NCI-H510A (cell line): ENCODE data around the gene SERPINB12.

Experiments used
- DNase-seq: peaks from one replicate; lab custom pipeline; 2025; lab: John Stamatoyannopoulos, UW

Gene SERPINB12

GRCh38 chr18:63550068-63550467 lies 7.9 kb downstream of the SERPINB12 start:
- DNase-seq: no peak

DNA sequence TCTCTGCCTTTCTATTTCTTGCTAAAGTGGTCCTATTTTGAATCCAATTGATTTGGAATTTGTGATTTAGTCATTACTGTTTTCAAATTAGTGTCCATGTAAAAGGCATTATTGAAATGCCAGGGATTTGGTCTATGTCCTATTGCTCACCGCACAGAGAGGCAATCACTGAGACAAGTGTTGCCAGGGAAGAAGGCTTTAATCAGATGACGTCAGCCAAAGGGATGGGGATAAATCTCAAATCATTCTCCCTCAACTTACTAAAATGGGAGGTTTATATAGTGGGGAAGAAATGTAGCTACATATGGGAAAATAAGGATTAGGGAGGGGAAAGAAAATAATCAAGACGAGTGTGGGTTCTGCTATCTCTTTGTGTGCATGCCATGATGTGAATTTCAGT lies 9.6 kb downstream of the SERPINB12 start:
- no peak for DNase-seq

DNA sequence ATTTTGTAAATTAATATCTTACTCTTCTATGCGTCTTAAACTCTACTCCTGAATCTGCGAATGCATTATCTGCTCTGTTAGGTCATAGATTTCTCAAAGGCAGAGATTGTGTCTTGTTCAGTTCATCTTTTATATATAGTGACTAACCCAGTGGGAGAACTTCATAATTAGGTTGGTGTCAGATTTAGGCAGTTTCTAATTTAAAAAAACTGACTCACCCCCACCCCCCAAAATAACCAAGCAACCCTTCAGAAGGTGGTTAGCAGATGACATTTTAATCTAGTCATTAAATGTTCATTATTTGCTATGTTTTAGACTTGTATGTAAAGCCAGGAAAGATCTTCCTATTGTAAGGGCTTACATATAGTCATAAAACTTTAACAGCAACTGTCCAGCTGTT lies 10.4 kb downstream of the SERPINB12 start:
- no peak for DNase-seq

DNA sequence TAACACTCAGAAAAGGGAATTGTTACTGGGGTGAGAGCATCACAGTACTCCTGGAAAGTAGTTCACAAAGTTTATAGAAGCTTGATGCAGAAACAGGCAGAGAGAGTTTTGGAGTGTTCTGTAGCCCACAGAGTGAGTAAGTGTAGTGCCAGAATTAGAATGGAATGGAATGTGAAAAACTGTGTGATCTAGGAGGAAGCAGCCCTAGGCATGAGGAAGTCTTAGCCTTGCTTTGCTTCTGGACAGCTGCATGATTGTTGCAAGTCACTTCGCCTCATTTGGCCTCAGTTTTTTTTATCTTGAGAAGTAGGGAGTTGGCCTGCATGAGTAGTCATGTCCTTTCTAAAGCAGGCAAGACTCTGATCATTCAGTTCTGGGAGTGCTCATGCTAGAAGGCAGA lies 10.9 kb downstream of the SERPINB12 start:
- no peak for DNase-seq

DNA sequence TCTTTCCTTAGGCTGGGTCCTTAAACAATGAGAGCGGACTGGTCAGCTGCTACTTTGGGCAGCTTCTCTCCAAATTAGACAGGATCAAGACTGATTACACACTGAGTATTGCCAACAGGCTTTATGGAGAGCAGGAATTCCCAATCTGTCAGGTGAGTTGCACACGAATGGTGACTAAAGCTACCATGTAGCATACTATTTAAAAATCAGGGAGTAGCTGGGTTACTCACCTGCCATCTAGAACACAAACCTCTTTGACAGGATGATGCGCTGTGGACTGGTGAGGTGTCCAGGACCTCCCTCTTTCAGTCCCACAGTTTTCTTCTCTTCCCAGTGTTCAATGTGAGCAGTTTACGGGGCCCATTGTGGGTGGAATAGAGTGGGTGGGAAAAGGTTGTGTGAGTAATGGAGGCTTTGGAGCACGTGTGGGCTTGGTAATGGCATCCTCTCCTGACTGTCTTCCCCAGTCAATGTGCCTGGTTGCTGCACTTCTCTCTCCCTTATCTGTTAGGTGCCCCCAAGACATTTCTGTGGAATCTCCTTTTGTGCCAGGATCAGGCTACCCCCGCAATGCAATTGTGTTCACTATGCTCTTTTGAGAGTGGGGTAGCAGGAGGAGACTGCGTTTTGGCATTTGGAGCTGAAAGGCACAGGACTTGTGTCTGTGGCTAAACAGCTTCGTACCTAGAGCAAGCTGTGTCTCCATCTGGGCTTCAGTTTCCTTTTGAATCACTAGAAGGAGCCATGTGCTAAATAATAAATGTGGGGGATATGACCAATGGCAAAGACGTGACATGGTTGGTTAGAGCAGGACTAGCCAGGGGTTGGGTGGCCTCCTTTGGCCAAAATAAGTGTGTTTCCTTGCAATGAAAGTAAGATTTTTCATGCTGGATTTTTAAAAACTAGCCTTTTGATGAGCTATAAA lies 17.7 kb downstream of the SERPINB12 start:
- no peak for DNase-seq

GRCh38 chr18:63562284-63562683 lies 20.1 kb downstream of the SERPINB12 start:
- DNase-seq: no peak

- DNase-seq: no peak
Measured at GRCh38 chr18:63564021-63564420, 21.9 kb downstream of the SERPINB12 start.

DNA sequence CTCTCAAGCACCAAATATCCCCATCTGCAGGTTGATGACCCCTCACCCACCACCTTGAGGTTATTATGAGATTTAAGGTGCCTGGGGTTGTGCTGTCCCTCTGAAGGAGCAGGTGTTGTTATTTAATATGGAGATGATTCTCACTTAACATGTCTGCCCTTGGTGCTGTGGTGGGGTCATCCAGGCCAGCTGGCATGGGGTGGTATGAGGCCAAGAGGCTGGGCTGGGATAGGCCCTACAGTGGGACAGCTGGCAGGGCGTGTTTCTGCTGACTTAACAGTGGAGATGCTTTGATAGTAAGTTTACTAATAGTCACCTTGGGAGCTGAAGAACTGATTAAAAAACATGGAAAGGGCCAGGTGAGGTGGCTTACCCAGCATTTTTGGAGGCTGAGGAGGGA lies 22.4 kb downstream of the SERPINB12 start:
- no peak for DNase-seq

DNA sequence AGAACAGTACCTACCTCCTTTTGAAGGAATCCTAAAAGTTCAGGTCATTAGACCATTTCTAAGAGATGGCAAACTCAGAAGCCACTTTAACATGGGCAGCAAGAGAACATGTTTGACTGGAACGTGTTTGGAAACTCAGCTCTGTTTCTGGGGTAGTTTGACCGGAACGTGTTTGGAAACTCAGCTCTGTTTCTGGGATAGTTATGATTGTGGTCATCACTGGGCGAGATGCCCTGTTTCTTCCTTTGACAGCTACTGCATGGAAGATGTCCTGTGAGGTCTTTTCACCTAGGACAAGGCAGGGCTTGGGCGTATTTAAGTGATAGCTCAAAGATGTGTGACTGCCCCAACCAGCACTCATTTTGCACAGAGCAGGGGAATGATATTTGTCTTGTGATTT lies 25.1 kb downstream of the SERPINB12 start:
- no peak for DNase-seq

GRCh38 chr18:63567825-63568224 lies 25.7 kb downstream of the SERPINB12 start:
- DNase-seq: no peak

DNA sequence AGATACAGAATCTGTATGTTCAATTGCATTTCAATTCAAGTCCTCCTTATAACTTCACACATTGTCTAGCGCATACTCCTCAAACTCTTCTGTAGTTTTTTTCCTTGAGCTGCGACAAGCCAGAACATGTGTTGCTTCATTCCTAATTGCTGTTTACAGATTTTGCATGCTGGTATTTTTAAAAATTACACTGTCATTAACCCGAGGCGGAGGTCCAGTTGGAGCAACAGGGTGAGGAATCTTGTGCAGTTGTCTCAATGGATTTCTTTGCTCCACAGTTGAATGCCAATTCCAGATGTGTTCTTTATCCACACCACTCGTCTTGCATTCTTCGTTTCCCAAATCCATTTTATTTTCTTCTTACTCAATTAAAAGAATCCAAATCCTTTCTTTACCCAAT lies 28.6 kb downstream of the SERPINB12 start:
- DNase-seq: no peak

DNA sequence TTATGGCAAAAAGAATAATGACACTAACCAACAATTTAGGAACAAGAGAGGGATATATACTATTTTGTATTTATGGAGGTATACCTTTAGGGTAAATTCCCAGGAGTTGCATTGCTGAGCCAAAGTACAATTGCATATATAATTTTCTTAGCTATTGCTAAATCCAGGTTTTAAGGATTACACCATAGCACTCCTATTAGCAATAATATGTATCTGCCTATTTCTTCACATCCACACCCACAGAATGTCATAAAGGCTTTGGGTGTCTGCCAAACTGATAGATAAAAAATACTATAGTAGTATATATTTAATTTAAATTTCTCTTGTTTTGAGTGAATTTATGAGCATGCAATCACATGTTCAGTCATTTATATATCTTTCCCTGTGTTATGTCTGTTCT lies 33.5 kb downstream of the SERPINB12 start:
- no peak for DNase-seq

DNA sequence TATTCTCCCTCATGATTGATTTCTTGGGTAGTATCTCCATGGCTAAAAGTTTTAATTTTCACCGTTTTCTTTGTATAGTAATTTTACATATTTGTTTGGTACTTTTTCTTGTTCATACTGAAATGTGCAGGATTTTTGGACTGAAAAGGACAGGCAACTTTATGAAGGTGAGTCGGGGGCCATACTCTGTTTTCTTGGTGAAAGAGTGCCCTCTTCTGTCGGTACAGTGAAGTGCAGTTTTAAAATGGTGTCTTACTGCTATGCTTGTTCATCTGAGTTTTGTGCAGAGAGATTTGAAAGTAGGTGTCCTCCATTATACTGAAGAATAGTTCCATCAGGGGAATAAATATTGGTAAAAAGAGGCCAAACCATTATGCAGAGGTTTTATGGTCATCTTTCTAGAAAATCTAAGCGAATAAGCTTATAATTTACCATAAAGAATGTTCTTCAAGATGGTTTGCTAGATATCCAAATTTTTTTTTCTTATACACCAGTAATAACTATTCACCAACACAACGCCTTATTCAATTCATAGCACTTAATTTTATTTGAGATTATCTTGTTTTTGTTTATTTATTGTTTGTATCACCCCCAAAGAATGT lies 36.3 kb downstream of the SERPINB12 start:
- no peak for DNase-seq

DNA sequence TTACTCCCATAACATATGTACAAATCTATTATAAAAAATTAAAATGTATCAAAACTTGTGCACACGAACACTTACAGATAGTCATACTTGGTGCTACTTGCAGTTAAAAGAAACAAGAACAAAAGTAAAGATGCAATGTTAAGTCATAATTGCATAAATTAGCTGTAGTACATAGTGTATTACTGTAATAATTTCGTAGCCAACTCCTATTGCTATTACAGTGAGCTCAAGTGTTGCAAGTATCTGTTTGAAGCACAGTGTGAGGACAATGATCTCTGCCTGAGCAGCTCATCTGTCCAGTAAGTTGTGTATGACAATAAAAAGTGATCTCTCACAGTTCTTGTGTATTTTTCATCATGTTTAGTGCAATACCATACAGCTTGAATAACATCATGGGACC lies 37.4 kb downstream of the SERPINB12 start:
- DNase-seq: no peak

- DNase-seq: no peak
Measured at GRCh38 chr18:63585988-63586387, 43.8 kb downstream of the SERPINB12 start.

GRCh38 chr18:63586431-63586830 lies 44.3 kb downstream of the SERPINB12 start:
- DNase-seq: no peak

DNA sequence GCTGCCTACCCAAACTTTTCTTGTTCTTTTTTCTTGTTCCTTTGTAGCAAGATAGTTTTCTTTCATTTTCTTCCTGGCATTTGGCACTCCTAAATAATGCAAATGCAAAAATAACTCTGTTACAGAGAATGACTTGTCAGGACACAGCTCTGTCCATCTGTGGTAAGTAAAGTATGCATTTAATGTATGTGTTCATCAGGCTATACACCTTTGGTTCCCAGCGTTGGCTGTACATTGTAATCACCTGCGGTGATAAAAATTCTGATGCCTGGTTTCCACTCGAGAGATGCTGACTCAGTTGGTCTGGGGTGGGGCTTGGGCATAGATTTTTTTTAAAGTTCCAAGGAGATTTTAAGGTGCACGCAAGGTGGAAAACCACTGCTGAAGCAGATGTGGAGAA lies 44.8 kb downstream of the SERPINB12 start, which contains the start of gene SERPINB13:
Gene SERPINB13 (plus strand): TSS at position 378 of the 400 bp plus-strand sequence. CDS start 1,325 bp downstream, outside the sequence.
- no peak for DNase-seq

DNA sequence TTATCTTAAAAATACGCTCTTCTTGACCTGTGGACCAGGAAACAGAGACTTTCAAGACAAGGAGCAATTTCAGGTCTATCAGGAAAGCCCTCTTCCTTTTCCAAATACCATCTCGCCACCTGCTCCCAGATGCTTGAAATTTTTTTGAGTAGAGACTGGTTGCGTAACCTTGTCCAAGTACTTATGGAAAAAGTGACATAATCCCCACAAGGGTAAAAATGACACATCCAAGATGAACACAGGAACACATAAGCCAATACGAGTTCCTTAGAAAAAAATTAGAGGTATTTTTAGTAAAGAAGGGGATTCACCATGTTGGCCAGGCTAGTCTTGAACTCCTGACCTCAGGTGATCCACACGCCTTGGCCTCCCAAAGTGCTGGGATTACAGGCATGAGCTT lies 46.7 kb downstream of the SERPINB12 start:
- DNase-seq: no peak

GRCh38 chr18:63590373-63590772 lies 48.2 kb downstream of the SERPINB12 start:
- no peak for DNase-seq

GRCh38 chr18:63590966-63591695 lies 49.0 kb downstream of the SERPINB12 start:
- no peak for DNase-seq

DNA sequence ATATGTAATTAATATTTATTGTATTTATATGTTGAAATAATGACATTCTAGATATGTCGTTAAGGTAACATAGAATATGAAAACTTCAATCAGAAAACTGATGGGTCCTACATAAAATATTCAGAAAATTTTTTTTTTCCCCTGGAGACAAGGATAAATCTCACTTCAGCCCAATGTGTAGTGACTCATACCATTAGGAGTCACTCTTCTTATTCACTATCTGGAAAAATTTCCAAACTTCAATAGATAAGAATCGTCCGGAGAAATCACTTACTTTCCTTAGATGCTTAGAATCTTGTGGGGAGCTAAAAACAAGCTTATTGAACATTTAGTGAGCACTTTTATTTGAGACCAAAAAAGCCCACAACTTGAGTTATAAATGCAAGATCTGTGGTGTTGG lies 49.6 kb downstream of the SERPINB12 start:
- no peak for DNase-seq

DNA sequence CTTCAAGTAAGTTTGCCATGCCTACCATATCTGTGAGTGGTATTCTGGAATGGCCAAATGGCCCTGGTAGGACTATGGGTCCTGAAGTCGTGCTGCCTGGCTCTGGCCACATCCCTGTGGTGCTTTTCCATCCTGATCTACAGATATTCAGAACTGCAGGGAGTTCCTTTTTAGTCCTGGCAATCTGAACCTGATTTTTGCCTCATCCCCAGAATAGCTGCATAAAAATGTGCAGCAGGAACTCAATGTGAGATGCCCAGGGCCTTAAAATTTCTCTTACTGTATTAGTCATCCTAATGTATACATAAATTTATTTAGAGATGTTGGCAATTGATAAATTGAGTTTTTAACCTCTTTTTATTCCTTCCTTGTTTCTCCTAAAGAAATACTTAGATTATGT lies 50.3 kb downstream of the SERPINB12 start:
- DNase-seq: no peak

DNA sequence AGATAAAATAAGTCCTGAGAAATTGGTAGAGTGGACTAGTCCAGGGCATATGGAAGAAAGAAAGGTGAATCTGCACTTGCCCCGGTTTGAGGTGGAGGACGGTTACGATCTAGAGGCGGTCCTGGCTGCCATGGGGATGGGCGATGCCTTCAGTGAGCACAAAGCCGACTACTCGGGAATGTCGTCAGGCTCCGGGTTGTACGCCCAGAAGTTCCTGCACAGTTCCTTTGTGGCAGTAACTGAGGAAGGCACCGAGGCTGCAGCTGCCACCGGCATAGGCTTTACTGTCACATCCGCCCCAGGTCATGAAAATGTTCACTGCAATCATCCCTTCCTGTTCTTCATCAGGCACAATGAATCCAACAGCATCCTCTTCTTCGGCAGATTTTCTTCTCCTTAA lies 54.8 kb downstream of the SERPINB12 start:
- DNase-seq: no peak
